GM19043 (cell line): ENCODE measurements around the gene C6orf47.
"Not testable (repeated sequence)": the region's sequence is repeated elsewhere in the genome, so short reads cannot be mapped to it uniquely, and the experiment has no call there.

ENCODE experiments used
- ATAC-seq: cut with Tn5 transposase; IDR thresholded peaks from one replicate; pipeline ENCODE4 v1.9.1; 2021; ENCODE audit warnings: low read depth; ENCODE audit not compliant: unreplicated experiment

Gene C6orf47, protein sequence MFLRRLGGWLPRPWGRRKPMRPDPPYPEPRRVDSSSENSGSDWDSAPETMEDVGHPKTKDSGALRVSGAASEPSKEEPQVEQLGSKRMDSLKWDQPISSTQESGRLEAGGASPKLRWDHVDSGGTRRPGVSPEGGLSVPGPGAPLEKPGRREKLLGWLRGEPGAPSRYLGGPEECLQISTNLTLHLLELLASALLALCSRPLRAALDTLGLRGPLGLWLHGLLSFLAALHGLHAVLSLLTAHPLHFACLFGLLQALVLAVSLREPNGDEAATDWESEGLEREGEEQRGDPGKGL

DNA sequence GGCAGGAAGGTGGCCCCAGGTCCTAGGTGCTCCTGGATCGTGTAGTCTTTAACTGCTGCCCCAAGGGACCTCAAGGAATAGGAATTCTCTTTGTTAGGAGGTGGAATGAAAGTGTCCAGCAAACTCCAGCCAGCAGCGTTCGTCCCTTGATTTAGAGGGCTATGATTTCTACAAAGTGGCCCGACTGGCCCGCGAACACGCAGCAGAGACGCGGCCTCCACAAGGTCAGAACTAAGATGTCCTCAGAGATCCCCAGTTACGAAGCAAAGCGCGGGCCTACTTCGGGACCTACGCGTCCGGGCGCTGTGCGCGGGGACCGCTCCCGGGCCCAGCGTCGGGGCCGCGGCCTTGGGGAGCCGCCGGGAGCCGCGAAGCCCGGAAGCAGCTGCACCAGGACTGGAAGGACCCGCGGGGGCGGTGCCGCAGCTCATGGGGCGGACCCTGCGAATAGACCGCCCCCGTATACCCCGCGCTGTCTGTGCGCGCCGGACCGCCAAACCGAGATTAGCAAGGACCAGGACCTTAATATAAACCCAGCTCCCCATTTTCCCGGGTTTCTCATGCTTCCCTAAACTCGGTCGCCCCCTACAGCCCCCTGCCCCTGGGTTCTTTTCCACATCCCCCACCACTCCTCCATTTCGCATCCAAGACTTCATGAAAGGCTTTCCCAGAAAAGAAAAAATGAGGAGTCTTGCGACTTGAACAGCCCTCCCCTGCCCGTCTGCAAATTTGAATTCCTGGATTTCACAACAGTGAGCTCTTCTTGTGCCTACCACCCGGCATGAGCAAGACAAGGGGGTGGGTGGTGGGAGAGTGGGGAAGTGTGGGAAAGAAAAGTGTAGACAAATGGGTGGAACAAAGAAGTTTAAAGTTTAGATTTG is at the start of gene C6orf47:
Gene C6orf47 (minus strand): TSS at position 398 of the 881 bp plus-strand sequence. CDS start 831 bp downstream, outside the sequence.
- ATAC-seq: peak; percentile 38

DNA sequence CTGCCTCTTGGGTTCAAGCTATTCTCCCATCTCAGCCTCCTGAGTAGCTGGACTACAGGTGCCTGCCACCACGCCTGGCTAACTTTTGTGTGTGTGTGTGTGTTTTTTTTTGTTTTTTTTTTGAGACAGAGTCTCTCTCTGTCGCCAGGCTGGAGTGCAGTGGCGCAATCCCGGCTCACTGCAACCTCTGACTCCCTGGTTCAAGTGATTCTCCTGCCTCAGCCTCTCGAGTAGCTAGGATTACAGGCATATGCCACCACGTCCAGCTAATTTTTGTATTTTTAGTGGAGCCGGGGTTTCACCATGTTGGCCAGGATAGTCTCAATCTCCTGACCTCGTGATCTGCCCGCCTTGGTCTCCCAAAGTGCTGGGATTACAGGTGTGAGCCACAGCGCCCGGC is 48.6 kb upstream of the C6orf47 start:
- not testable (repeated sequence) for ATAC-seq

DNA sequence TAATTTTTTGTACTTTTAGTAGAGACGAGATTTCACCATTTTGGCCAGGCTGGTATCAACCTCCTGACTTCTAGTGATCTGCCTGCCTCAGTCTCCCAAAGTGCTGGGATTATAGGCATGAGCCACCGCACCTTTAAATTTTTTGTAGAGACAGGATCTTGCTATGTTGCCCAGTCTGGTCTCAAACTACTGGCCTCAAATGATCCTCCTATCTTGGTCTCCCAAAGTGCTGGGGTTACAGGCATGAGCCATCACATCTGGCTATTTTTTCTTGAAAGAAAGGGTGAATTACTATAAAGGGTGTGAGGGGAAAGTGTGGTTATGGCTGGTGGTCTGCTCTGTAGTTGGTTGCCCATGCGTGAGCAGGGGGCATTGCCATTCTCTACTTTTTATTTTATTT is 47.6 kb upstream of the C6orf47 start:
- no peak for ATAC-seq

DNA sequence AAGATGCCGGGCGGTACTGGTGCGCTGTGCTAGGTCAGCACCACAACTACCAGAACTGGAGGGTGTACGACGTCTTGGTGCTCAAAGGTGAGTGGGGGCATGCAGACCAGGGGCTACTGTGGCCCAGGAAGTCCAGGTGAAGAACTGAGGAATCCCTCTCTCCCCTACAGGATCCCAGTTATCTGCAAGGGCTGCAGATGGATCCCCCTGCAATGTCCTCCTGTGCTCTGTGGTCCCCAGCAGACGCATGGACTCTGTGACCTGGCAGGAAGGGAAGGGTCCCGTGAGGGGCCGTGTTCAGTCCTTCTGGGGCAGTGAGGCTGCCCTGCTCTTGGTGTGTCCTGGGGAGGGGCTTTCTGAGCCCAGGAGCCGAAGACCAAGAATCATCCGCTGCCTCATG is 47.1 kb upstream of the C6orf47 start:
- no peak for ATAC-seq

DNA sequence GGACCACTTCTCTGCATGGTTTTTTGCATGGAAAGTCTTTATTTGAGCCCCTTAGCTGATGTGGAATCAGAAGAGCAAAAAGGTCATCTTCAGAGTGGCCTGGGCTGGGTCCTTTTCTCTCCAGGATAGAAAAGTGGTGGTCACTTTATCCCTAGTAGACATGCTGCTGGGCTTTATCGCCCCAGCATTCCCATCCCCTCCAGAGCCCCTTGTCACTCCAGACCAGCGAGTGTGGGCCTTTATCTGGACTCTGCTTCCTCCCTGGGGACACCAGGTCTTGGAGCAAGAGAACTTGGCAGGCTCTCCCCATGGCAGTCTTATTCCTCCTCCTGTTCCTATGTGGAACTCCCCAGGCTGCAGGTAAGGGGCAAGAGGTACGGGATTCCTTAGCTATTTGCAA is 46.0 kb upstream of the C6orf47 start, which contains the start of gene LY6G6F:
Gene LY6G6F (plus strand): TSS at position 268 of the 400 bp plus-strand sequence. CDS start 41 bp downstream, at position 309.
- ATAC-seq: no peak

DNA sequence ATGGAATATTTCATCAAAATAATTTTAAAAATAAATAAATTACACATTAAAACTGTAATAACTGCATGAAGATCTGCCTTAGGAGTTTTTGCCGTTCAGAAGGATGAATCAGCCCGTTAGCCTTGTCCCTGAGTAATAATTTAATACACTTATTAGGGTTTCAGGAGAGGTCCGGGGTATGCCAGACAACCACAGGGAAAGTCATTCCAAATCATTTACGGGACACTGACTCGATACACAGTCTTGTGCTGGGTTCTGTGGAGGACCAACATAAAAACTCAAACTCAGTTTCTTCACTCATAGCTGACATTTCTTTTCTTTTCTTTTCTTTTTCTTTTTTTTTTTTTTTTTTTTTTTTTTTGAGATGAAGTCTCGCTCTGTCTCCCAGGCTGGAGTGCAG is 45.4 kb upstream of the C6orf47 start:
- no peak for ATAC-seq

DNA sequence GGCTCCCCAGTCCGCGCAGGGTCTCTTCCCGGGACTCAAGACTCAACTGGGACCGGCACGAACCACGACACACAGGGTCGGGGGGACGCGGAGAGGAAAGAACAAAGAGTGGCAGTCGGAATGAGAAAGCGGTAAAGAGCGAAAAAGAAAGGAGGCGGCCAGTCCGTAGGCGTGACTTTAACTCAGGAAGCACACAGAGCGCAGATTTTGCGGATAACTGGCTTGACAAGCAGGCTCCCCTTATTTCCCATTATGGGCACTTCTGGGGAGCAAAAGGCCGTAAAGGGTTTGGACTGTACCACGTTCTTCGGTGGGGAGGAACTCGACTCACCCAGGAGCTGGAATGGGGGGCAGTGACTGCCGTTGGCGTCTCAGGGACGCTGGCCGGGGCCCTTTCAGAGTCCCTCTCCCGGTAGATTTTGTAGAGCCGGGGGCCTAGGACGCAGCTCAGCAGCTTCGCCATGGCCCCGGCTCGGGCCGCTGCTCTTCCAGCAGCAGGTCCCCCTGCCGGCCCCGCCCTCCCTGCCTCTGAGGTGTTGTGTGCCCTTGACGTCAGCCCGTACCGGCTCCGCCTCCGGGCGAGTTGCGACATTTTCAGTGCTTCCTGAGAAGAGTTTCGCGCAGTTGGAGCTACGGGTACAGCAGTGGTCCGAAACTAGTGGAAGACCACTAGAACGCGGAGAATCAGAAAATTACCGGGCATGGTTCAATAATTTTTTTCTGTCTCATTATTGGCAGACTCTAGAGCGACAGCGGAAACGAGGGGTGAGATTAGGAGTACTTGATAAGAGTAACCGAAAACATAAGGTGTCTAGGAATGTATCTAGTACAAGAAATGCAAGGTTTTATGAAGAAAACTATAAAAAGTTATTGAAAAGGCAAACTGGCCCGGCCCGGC is 42.5 kb upstream of the C6orf47 start, which contains the start of gene ABHD16A:
Gene ABHD16A (minus strand): TSS at position 506 of the 898 bp plus-strand sequence. CDS start 43 bp downstream, at position 463.
- peak; percentile 80 for ATAC-seq

DNA sequence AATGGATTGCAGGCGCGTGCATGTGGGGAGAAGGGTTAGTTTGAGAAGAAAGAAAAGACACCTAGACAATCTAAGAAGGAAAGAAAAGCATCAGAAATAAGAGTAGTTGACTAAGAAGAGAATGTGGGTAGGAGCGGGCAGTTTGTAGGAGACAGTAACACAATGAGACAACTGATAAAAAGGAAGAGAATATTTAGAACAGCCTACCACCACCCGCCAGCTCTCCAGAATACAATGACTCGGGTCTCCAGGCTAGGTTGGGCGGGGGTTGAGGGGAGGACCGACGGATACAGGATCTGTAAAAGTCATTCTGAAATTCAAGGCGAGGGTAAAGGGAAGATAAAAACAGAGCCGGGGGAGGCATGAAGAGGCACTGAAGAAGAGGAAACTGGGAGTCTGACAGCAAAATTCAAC is 41.8 kb upstream of the C6orf47 start:
- no peak for ATAC-seq

DNA sequence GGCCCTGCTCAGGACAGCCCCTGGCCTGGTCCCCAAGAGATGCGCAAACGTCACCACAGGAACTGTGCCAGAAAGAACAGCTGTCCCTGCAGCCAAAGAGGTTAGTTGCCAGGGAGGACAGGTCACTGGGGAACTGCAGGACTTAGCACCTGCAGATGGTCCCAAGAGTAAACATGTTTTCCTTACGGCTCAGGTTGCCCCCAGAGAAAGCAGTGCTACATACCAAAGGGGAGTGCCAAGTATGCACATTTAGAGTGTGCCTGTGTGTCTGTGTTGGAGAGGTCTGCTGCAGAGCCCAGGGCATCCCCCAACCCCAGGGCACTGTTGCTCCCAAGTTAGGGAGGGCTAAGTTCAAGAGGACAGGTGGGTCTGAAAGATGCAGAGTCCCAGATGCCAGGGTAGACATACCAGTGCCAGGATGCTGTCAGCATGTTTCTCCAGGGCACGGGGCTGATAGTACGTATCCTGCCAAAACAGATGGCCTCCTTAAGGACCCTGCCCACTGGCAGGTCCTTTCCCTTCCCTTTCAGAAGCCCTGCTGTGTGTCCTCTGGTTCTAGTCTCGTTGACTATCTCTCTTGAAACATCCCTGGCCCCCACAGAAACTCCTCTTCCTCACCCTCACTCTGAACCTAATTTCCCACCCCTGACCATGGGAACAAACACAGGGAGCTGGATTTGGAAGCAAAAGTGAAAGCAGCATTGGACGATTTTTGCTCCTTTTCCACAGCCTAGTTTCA is 41.3 kb upstream of the C6orf47 start:
- ATAC-seq: no peak

DNA sequence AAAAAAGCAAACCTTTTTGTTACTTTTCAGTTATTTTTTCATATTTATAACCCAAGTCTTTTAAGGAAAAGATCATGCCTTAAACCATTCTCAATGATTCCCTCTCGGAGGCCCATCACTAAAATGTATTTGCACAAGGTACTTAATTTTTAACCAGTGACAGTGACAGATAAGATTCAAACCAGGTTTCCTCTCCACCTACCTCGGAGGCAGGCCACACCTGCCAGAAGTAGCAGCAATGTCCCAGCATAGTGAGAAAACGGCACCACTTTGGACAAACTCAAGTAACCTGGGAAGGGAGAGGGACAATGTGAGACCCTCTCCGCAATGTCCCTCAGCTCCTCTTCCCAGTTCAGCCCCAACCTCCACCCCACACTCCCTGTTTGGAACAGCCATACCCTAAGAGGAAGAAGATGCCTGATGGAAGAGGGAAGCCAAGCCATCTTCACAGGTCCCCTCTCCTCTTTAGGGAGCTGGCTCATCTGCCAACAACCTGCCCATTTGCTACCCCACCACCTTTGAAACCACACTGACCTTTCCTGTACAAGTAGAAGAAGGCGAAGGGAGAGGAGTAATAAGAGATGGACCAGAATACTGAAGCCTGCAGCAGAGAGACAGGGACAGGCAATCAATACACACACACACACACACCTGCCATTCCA is 40.3 kb upstream of the C6orf47 start:
- no peak for ATAC-seq

DNA sequence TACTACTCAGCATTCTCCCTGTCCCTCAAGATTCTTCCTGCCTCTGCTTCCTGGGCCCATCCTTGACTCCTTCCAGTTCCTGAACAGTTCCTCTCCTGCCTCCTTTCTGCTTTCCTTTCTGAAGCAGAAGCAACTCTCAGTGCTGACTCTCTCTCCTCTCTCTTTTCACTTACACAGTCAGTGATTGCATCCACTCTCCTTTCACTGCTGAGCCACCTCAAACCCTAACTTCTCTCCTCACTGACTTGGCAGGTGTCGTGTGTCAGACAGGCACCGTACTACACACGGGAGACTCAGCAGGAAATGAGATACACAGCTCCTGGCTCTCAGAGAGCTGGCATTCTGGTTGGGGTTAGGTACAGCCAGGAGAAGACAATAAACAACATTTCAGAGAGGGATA is 37.0 kb upstream of the C6orf47 start:
- no peak for ATAC-seq

DNA sequence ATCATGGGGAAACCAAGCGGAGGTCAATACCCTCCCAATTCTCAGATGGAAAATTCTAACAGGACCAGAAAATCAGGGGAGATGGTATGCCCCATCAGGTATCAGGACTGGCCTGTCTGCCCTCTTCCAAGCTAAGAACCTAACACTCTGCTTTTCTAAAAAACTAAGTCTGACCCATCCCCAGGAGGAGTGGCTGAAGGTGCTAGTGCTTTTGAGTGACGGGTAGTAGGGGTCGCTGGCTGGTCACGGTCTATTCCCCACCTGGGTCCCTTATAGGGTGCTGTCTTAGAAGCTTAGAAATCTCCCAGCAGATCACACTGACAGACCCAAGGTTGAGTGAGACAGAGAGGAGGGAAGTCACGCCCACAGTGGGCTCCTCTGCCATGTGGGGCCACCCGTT is 33.0 kb upstream of the C6orf47 start:
- ATAC-seq: no peak

DNA sequence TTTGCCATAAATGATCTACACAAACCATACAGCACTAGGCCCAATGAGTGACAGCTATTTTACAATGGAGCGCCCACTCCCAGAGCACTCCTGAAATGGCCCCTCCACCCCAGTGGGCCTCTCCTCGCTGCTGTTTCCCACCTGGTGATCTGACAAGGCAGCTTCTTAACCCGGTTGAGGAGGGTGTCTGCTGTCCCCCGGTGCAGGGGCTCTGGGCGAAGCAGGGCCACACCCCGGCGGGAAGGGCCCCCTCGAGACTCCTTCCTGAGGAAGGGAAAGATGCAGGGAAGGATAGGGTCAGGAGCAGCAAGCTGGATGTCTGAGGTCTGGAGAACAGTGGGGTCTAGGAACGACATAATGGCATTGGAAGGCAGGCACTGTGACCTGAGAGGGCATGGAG is 32.3 kb upstream of the C6orf47 start:
- no peak for ATAC-seq

DNA sequence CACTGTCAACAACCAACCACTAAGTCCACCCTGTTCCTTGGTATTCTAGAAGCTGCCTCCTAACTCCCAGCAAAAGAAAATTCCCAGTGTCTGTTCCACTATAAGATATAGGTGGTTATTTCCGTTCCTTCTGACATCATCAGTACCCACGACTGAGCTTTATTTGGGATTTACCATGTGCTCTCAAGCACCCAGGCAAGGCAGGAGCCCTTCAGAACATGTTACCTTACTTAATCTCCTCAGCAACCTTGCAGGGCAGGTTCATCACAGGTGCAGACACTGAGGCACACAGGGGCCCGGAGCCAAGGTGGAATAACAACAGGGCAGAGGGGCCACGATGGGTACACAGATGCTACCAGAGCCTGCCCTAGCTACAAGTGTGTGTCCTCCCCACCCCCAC is 31.8 kb upstream of the C6orf47 start:
- ATAC-seq: no peak

DNA sequence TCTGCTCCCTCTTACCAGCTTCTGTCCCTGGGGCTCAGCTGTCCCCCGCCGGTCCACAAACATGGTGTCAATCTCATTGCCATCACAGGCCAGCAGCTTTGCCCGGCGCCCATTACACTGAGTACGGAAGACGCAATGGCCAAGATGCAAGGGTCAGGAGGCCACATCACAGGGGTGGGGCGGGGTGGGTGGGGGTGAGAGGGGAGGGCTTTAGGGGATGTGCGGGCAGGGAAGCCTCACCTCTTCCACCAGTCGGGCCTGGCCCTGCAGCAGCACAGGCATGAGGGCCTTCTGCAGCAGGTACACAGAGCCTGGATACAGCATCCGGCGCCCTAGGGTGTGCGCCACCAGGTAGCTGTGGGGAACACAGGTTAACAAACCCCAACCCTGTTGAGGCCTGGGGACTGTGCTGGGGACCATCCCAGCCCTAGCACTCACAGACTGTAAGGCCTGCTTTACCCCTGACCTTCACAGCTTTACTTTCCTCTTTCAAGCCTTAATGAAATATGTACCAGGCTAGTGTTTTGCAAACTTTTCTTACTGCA is 31.1 kb upstream of the C6orf47 start:
- no peak for ATAC-seq

DNA sequence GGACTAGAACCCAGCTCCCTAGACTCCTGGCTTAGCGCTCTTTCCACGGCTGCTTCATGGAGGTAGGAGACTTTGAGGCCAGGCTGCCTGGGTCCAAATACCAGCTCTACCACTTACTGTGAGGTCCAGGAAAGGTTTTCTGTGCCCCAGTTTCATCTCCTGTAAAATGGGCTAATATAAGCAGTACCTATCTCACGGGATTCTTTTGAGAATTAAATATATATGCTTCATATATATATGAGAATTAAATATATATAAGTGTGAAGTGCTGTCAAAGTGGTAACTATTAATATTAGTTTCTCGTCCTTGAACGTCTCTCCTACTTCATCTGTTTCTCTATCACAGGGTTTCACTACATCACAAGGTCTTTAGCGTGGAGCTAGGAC is 30.5 kb upstream of the C6orf47 start:
- ATAC-seq: no peak

DNA sequence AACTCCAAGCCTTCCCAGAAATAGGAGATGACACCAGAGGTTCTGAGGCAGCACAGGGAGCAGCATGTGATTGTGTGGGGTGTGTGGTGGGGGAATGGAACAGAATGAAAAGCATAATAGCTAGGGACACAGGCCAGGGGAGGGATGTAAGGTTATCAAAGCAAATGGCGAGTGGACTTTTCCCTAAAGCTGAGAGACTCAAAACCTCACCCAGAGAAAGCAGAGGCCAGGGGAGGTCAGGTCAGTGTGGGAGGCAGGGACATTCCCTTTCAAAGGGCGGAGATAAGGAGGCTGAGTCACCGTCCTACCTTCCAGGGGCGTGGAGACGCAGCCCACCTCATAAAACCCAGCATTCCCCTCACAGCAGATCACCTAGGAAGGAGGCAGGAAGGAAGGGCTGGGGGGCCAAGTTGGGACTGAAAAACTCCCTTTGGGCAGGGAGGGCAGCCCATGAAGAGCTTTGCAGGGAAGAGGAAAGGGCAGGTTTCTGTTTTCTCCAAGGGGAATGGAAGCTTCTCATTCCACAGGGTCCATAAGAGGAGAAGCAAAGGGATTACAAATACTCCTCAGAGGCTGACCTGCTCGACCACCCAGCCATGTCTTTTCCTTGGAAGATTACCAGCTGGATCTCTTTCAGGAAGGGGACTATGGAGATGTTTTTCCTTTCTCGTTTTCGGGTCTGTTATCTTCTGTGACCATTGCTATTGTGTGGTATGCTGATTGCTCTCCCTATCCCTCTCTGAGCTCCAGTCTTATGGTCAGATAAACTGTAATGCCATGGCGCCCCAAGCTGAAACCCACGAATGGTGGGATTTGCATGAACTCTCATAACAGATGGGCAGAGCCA is 29.9 kb upstream of the C6orf47 start:
- ATAC-seq: no peak
